Peyer's patch (tissue), 4 donors: Measurements from ENCODE around the gene PHF21B. TPM values are rescaled to one million over a fixed set of nuclear protein-coding genes. Genes with fewer than 3 reads are reported as not detected.

Experiments
- DNase-seq, 3 donors: peaks; one replicate each; pipeline ENCODE4 v3.0.0-alpha.2; 2017 to 2019
- H3K27ac ChIP-seq, 4 donors: fragments of 200-600 bp; sonication (generic); one replicate each; pipeline ENCODE4 v1.5.1; 2016 to 2019
- H3K27me3 ChIP-seq, 2 donors: fragments of 200-600 bp; sonication (generic); one replicate each; pipeline ENCODE4 v1.5.1; 2019
- H3K36me3 ChIP-seq, 3 donors: fragments of 200-600 bp; sonication (generic); one replicate each; pipeline ENCODE4 v1.5.1; 2016 to 2019
- H3K4me1 ChIP-seq, 4 donors: fragments of 200-600 bp; sonication (generic); one replicate each; pipeline ENCODE4 v1.5.1; 2016 to 2019
- H3K4me3 ChIP-seq, 4 donors: fragments of 200-600 bp; sonication (generic); 1 replicate in 3 of 4; 2 replicates in 1 of 4; pipeline ENCODE4 v1.5.1; 2016 to 2019; ENCODE audit warnings: mild to moderate bottlenecking in 1 of 4
- H3K9me3 ChIP-seq, 4 donors: fragments of 200-600 bp; sonication (generic); one replicate each; pipeline ENCODE4 v1.5.1; 2016 to 2019; ENCODE audit warnings: mild to moderate bottlenecking in 1 of 4
- CTCF ChIP-seq, 6 experiments: fragments of 450-650 bp in 4 of 6; fragments of 200-600 bp in 2 of 6; sonication (generic) in 1 of 6; IDR thresholded peaks; one replicate each; pipeline ENCODE4 v1.5.1; 2017 to 2019; ENCODE audit warnings: antibody characterized with exemption in 6 of 6, mild to moderate bottlenecking in 3 of 6, moderate library complexity in 1 of 6
- POLR2A ChIP-seq, 2 donors: fragments of 450-650 bp; IDR thresholded peaks; one replicate each; pipeline ENCODE4 v1.5.1; 2017; ENCODE audit warnings: antibody characterized with exemption in 2 of 2, mild to moderate bottlenecking in 2 of 2, moderate library complexity in 2 of 2
- total RNA-seq, 4 donors: library from RNA; depleted of rRNA; stranded (reverse); fragments of >200 nt; gene quantifications; one replicate each; pipeline ENCODE4 v1.1.0, GENCODE V29; 2016

Gene PHF21B
- total RNA-seq, 4 donors from 2014 or later, result not detected

- Histone ChIP-seq H3K4me3 (no peak overlapping the region), H3K27me3 (no peaks in the 10 kb centered on the region), H3K27ac (no peak overlapping the region), H3K36me3 (no peaks in the 10 kb centered on the region), H3K4me1 (no peaks in the 10 kb centered on the region), H3K9me3 (no peaks in the 10 kb centered on the region)
- TF ChIP-seq CTCF (IDR thresholded peaks at IDR 0.05), result no peak
- TF ChIP-seq POLR2A (IDR thresholded peaks at IDR 0.05), result no peak
- DNase-seq, result no peak
These were observed 19.5 kb downstream of the PHF21B start for GRCh38 chr22:44990328-44990727.

GRCh38 chr22:44988671-44989070 is 21.1 kb downstream of the PHF21B start:
- DNase-seq, result no peak
- Histone ChIP-seq H3K36me3 (no peaks in the 10 kb centered on the region), H3K4me1 (no peaks in the 10 kb centered on the region), H3K4me3 (no peak overlapping the region), H3K9me3 (no peaks in the 10 kb centered on the region), H3K27ac (no peak overlapping the region), H3K27me3 (no peaks in the 10 kb centered on the region)
- TF ChIP-seq CTCF (IDR thresholded peaks at IDR 0.05), result no peak

- H3K27me3 ChIP-seq, result no peaks in the 10 kb centered on the region
- H3K27ac ChIP-seq, result no peak overlapping the region
- H3K9me3 ChIP-seq, result no peaks in the 10 kb centered on the region
- DNase-seq, result no peak
- H3K36me3 ChIP-seq, result no peaks in the 10 kb centered on the region
- no peaks in the 10 kb centered on the region for H3K4me1 ChIP-seq
- TF ChIP-seq POLR2A (IDR thresholded peaks at IDR 0.05), result no peak
- TF ChIP-seq CTCF (IDR thresholded peaks at IDR 0.05), result no peak
- no peak overlapping the region for H3K4me3 ChIP-seq
These were observed 22.9 kb downstream of the PHF21B start for GRCh38 chr22:44986926-44987325.

- Histone ChIP-seq H3K27me3 (no peaks in the 10 kb centered on the region), H3K4me3 (no peak overlapping the region), H3K4me1 (no peaks in the 10 kb centered on the region), H3K36me3 (no peaks in the 10 kb centered on the region), H3K27ac (no peak overlapping the region), H3K9me3 (no peaks in the 10 kb centered on the region)
- DNase-seq, result no peak
- TF ChIP-seq POLR2A (IDR thresholded peaks at IDR 0.05) (no peak), CTCF (IDR thresholded peaks at IDR 0.05) (no peak)
These were observed 23.8 kb downstream of the PHF21B start for GRCh38 chr22:44985906-44986527.

GRCh38 chr22:44983878-44984482 is 25.8 kb downstream of the PHF21B start:
- H3K27me3 ChIP-seq, result no peaks in the 10 kb centered on the region
- no peaks in the 10 kb centered on the region for H3K4me1 ChIP-seq
- H3K9me3 ChIP-seq, result no peaks in the 10 kb centered on the region
- no peak for DNase-seq
- TF ChIP-seq POLR2A (IDR thresholded peaks at IDR 0.05) (no peak), CTCF (IDR thresholded peaks at IDR 0.05) (no peak)
- no peak overlapping the region for H3K27ac ChIP-seq
- H3K4me3 ChIP-seq, result no peak overlapping the region
- H3K36me3 ChIP-seq, result no peaks in the 10 kb centered on the region
